ENCODE measurements around the gene MICALL2.

The MICALL2 gene

DNA sequence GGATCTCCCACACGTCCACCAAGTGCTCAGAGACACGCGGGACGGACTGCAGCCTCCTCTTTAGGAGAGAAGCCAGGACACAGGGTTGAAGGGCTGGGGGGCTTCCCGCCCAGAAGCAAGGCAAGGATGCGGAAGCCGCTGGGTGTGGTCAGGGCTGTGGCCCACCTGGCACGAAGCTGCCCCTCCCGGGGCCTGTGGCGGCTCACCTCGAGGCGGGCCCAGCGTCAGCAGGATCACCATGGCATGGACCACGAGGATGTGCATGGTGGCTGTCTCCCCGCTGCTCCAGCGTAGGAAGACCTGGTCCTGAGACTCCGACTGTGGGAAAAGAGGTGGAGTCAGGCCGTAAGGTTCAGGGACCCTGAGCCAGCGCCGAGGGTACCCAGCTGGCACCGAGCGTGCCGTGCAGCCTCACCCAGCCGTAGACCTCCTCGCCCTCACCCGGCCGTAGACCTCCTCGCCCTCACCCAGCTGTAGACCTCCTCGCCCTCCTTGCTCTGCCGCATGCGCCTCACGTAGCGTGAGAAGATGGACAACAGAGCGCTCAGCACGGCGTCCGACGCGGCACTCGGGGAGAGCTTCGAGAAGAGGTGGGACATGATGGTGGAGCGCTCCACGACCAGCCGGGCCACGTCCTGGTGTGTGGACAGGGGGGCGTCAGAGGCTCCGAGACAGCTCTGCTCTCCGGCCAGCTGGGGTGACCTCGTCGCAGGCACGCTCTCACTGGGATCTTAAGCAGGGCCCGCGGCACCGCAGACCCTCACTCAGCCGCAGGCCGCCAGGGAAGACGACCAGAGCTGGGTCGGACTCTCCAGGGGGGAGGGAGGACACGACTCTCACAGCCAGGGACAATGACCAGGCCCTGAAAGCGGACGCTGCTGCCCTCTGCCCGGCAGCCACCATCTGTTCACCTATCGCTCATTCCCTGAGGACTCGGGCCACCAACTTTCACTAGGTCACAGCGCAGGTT lies 24.6 kb upstream of the MICALL2 start:
- DNase-seq = no peak
- no peak overlapping the region for H3K4me3 ChIP-seq (ENCODE audit: low read depth, low read length)
- no peak overlapping the region for H3K27ac ChIP-seq
- in situ Hi-C loops (cut with HindIII; ENCODE audit: low pct_ligation_motif_present, low sequenced_read_pairs) = no loop called here
- TF ChIP-seq, protein P1, sequence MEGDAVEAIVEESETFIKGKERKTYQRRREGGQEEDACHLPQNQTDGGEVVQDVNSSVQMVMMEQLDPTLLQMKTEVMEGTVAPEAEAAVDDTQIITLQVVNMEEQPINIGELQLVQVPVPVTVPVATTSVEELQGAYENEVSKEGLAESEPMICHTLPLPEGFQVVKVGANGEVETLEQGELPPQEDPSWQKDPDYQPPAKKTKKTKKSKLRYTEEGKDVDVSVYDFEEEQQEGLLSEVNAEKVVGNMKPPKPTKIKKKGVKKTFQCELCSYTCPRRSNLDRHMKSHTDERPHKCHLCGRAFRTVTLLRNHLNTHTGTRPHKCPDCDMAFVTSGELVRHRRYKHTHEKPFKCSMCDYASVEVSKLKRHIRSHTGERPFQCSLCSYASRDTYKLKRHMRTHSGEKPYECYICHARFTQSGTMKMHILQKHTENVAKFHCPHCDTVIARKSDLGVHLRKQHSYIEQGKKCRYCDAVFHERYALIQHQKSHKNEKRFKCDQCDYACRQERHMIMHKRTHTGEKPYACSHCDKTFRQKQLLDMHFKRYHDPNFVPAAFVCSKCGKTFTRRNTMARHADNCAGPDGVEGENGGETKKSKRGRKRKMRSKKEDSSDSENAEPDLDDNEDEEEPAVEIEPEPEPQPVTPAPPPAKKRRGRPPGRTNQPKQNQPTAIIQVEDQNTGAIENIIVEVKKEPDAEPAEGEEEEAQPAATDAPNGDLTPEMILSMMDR (IDR thresholded peaks at IDR 0.05; ENCODE audit: low read depth, low read length, missing control alignments) = no peak
- H3K36me3 ChIP-seq (replicated peaks) = peaks cover 66% of the 10 kb centered on the region
- no peaks in the 10 kb centered on the region for H3K27me3 ChIP-seq (replicated peaks)

DNA sequence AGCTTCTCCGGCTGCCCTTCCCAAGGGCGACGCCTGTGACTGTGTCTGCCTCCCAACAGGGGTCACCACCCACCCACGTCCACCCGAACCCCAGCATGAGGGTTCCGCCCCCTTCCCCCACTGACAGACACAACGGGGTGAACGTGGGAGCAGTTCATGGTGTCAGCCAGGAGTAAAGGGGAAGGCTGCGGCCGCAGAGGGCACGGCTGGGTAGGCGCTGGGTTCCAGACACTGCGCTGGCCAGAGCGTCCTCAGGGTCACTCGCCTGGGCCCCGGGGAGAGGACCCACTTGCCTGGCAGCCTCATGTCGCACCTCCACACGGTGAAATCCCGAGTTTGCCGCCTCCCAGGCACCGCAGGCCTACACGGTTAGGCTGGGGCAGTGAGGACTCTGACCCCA lies 23.8 kb upstream of the MICALL2 start:
- in situ Hi-C loops (cut with HindIII; ENCODE audit: low pct_ligation_motif_present, low sequenced_read_pairs) = no loop called here
- TF ChIP-seq, protein P1 (IDR thresholded peaks at IDR 0.05; ENCODE audit: low read depth, low read length, missing control alignments) = no peak
- H3K27me3 ChIP-seq (replicated peaks) = no peaks in the 10 kb centered on the region
- peaks cover 68% of the 10 kb centered on the region for H3K36me3 ChIP-seq (replicated peaks)
- no peak overlapping the region for H3K27ac ChIP-seq
- DNase-seq = no peak
- H3K4me3 ChIP-seq (ENCODE audit: low read depth, low read length) = no peak overlapping the region

DNA sequence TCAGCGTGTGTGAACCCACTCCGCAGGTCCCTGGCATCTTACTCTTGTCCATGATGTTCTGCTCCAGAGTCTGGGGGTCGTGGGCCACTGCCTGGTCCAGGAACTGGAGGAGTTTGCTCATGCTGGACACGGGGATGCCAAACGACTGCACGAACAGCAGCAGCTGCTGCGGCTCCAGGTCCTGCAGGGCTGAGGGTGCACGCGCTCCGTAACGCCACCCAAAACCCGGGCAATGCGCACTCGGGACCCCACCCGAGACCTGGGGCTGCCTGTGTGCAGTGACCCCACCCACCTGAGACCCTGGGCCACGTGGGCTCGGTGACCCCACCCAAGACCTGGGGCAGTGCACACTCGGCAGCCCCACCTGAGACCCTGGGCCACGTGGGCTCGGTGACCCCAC lies 22.0 kb upstream of the MICALL2 start:
- Histone ChIP-seq H3K36me3 (replicated peaks) (peaks cover 67% of the 10 kb centered on the region), H3K27me3 (replicated peaks) (no peaks in the 10 kb centered on the region), H3K27ac (no peak overlapping the region), H3K4me3 (ENCODE audit: low read depth, low read length) (no peak overlapping the region)
- no peak for DNase-seq
- TF ChIP-seq, protein P1 (IDR thresholded peaks at IDR 0.05; ENCODE audit: low read depth, low read length, missing control alignments) = no peak
- in situ Hi-C loops (cut with HindIII; ENCODE audit: low pct_ligation_motif_present, low sequenced_read_pairs) = no loop called here

DNA sequence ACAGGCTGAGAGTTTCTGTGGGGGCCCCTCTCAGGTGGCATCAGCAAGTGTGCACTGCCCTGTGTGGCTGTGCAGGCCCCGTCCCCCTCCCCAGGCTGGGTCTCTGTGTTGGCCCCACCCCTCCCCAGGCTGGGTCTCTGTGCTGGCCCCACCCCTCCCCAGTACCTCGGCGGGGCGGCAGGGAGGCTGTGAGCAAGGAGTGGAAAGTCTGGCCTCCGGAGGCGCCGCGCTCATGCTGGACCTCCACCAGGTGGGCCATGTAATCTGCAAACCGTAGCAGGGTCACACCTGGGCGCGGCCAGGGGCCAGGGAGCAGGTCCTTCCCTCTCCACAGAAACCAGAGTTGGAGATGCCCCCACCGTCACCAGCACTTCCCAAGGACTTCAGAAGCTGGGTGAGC lies 21.4 kb upstream of the MICALL2 start:
- H3K36me3 ChIP-seq (replicated peaks) = peaks cover 71% of the 10 kb centered on the region
- no peak for DNase-seq
- in situ Hi-C loops (cut with HindIII; ENCODE audit: low pct_ligation_motif_present, low sequenced_read_pairs) = no loop called here
- H3K4me3 ChIP-seq (ENCODE audit: low read depth, low read length) = no peak overlapping the region
- H3K27me3 ChIP-seq (replicated peaks) = no peaks in the 10 kb centered on the region
- H3K27ac ChIP-seq = no peak overlapping the region
- TF ChIP-seq, protein P1 (IDR thresholded peaks at IDR 0.05; ENCODE audit: low read depth, low read length, missing control alignments) = no peak

DNA sequence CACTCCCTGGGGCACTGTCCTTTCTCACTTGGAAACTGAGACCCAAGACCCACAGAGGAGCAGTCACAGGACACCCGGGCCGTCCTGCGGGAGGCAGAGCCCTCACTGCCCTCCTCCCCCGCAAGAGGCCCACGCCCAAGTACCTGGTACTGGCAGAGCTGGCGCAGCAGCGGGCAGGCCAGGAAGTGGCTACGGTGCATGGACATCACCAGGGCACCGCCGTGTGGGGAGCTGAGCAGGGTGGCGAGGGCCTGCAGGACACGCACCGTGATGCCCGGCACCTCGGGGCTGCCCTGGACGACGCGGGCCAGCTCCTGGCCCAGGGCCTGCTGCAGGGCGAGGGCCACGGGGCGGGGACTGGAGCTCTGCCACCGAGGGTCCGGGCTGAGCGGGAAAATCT lies 20.0 kb upstream of the MICALL2 start:
- TF ChIP-seq, protein P1 (IDR thresholded peaks at IDR 0.05; ENCODE audit: low read depth, low read length, missing control alignments) = no peak
- Histone ChIP-seq H3K27ac (no peak overlapping the region), H3K4me3 (ENCODE audit: low read depth, low read length) (no peak overlapping the region), H3K27me3 (replicated peaks) (no peaks in the 10 kb centered on the region), H3K36me3 (replicated peaks) (peaks cover 66% of the 10 kb centered on the region)
- in situ Hi-C loops (cut with HindIII; ENCODE audit: low pct_ligation_motif_present, low sequenced_read_pairs) = no loop called here
- DNase-seq = no peak

Data from brain microvascular endothelial cell (primary cell).